ENCODE measurements around the gene ARPC5. TPM values are rescaled to one million over a fixed set of nuclear protein-coding genes. Genes with fewer than 3 reads are reported as not detected.

The ARPC5 gene
- total and polyA plus RNA-seq, 2 of the 8 experiments (the other 6 are each of a cell fraction or from before 2014, with no cell fraction given), result 24.0 to 60.8 TPM

DNA sequence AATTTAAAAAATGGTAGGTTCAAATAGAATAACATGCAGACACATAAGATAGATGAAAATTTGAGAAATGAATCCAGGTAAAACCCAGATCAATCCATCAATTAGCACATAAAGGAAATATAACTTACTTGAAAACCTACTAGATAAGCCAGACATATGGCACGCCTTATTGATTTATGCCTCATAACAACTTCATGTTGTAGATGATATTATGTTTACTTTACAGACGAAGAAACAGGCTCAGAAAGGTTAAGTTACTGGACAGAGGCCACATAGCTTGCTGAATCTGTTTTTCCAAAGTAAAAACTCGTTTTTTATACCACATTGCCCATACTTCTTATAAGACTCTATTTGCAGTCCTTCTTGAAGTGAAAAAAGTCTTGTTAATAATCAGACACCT is 23.2 kb downstream of the ARPC5 start (continued):
- TF ChIP-seq NRF1 (IDR thresholded peaks at IDR 0.05; ENCODE audit: low read depth, low read length), result no peak
- no peak for TF ChIP-seq CREB1 (IDR thresholded peaks at IDR 0.05)
- TF ChIP-seq POLR2AphosphoS5 (IDR thresholded peaks at IDR 0.05; ENCODE audit: low read depth, low read length), result no peak
